T-helper 22 cell (primary cell): Measurements from ENCODE around the gene HSDL1.

Experiments
- DNase-seq: peaks from one replicate; pipeline ENCODE4 v3.0.0-alpha.2; 2020; ENCODE audit warnings: low read depth

HSDL1 gene

GRCh38 chr16:84082110-84082509, 62.9 kb downstream of the HSDL1 start:
- no peak for DNase-seq

GRCh38 chr16:84081446-84081989, 63.5 kb downstream of the HSDL1 start:
- no peak for DNase-seq

GRCh38 chr16:84080813-84081212, 64.2 kb downstream of the HSDL1 start:
- no peak for DNase-seq

GRCh38 chr16:84080378-84080777, 64.6 kb downstream of the HSDL1 start:
- DNase-seq, result no peak

DNA sequence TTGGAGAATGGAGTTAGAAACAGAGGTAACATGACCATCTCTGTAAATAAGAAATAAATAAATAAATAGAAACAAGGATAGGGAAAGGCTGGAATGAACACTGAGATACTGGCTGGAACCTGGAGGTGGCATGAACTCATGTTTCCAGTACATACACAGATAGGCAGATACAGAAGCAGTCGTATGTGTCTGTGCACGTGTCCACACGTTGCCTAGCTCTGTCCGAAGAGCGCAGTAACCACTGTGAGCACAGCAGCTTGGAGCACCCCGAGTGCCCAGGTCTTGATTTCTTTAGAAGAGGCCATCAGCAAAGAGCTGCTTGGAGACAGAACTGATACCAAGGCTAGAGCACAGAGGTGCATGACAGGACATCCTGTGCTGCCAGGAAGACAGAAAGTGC, 65.3 kb downstream of the HSDL1 start:
- no peak for DNase-seq

DNA sequence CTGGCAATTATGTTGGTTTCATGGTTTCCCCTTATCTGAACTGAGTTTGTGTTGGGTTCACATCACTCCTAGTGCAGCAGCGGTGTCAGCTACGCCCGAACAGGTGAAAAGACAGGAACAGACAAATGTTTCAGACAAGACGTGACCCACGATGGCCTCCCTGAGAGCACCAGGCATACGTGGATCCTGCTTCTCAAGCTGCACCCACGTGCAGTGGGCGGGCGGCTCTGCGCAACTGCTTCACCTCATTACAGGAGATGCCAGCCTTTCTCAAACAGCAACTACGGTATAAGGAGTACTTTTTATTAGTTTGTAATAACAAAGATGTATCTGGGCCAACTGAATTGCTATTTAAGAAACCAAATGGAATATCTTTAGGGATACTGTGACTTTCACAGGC, 69.6 kb downstream of the HSDL1 start:
- no peak for DNase-seq

DNA sequence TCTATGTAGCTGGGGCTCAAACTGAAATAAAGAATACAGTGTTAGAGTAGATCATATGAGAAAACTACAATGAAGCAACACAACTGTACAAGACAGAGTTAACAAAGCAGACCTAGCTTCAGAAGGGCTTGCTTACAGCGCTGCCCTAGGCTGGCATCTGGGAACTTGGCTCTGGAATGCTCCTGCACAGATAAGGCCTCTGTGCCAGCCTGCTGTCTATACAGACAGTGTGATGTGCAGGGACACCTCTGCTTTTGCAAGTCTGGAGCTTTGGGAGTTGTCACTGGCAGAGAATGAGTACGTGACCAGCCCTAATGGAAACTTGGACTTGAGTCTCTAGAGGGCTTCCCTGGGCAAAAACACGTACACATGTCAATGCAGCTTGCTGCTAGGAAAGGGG, 70.3 kb downstream of the HSDL1 start:
- DNase-seq, result no peak
